Neutrophil (primary cell): Measurements from ENCODE around the gene PKD2.

Experiments used
- H3K27ac ChIP-seq: fragments of 200-600 bp; sonication (generic); 2 replicates; pipeline ENCODE4 v1.5.1; 2016; ENCODE audit warnings: mild to moderate bottlenecking, moderate library complexity
- H3K27me3 ChIP-seq: fragments of 200-600 bp; sonication (generic); 2 replicates; pipeline ENCODE4 v1.6.0; 2016; ENCODE audit warnings: mild to moderate bottlenecking
- H3K36me3 ChIP-seq: fragments of 200-600 bp; sonication (generic); 2 replicates; pipeline ENCODE4 v1.5.1; 2017
- H3K4me1 ChIP-seq, 2 experiments: fragments of 200-600 bp in 1 of 2; sonication (generic) in 1 of 2; 1 replicate in 1 of 2; 2 replicates in 1 of 2; pipeline versions ENCODE4 v1.5.1 to v1.6.1; 2013 to 2016; ENCODE audit warnings: low read depth in 1 of 2, low read length in 1 of 2, mild to moderate bottlenecking in 1 of 2, moderate library complexity in 1 of 2; ENCODE audit not compliant: control insufficient read depth in 1 of 2, insufficient read depth in 1 of 2
- H3K4me3 ChIP-seq, 2 experiments: fragments of 200-600 bp in 1 of 2; sonication (generic) in 1 of 2; 1 replicate in 1 of 2; 2 replicates in 1 of 2; pipeline ENCODE4 v1.5.1; 2013 to 2016; ENCODE audit warnings: low read depth in 1 of 2, low read length in 1 of 2, mild to moderate bottlenecking in 1 of 2, moderate library complexity in 1 of 2
- H3K9me3 ChIP-seq: fragments of 200-600 bp; sonication (generic); 2 replicates; pipeline ENCODE4 v1.5.1; 2016
- TF ChIP-seq, protein P1 (sequence below): fragments of 200-600 bp; sonication (generic); IDR thresholded peaks from 2 replicates; pipeline ENCODE4 v1.5.1; 2016; ENCODE audit warnings: antibody characterized with exemption

PKD2 gene

DNA sequence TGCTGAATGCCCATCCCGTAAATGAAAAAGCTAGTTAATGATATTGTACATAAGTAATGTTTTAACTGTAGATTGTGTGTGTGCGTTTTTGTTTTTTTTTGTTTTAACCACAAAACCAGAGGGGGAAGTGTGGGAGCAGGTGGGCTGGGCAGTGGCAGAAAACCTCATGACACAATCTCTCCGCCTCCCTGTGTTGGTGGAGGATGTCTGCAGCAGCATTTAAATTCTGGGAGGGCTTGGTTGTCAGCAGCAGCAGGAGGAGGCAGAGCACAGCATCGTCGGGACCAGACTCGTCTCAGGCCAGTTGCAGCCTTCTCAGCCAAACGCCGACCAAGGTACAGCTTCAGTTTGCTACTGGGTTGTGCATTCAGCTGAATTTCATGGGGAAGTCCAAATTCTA lies 32.0 kb upstream of the PKD2 start, which contains the start of gene SPP1:
TSS of gene SPP1 (plus strand) at position 249 of the 400 bp plus-strand sequence. CDS start 1,182 bp downstream, outside the sequence.
- Histone ChIP-seq H3K4me1 (peaks cover 19 to 33% of the 10 kb centered on the region in 2 experiments), H3K9me3 (no peaks in the 10 kb centered on the region), H3K27me3 (peaks cover 25% of the 10 kb centered on the region), H3K4me3 (peak within 1 kb of the TSS; percentile 19 to 53), H3K27ac (peak within 1 kb of the TSS; percentile 76), H3K36me3 (no peaks in the 10 kb centered on the region)
- TF ChIP-seq, protein P1, sequence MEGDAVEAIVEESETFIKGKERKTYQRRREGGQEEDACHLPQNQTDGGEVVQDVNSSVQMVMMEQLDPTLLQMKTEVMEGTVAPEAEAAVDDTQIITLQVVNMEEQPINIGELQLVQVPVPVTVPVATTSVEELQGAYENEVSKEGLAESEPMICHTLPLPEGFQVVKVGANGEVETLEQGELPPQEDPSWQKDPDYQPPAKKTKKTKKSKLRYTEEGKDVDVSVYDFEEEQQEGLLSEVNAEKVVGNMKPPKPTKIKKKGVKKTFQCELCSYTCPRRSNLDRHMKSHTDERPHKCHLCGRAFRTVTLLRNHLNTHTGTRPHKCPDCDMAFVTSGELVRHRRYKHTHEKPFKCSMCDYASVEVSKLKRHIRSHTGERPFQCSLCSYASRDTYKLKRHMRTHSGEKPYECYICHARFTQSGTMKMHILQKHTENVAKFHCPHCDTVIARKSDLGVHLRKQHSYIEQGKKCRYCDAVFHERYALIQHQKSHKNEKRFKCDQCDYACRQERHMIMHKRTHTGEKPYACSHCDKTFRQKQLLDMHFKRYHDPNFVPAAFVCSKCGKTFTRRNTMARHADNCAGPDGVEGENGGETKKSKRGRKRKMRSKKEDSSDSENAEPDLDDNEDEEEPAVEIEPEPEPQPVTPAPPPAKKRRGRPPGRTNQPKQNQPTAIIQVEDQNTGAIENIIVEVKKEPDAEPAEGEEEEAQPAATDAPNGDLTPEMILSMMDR: peak; percentile 27

GRCh38 chr4:87977521-87978278 lies 29.7 kb upstream of the PKD2 start:
- H3K4me1 ChIP-seq: peaks cover 19 to 33% of the 10 kb centered on the region in 2 experiments
- H3K27ac ChIP-seq: no peak overlapping the region
- H3K9me3 ChIP-seq: no peaks in the 10 kb centered on the region
- TF ChIP-seq, protein P1: no peak
- H3K27me3 ChIP-seq: peaks cover 17% of the 10 kb centered on the region
- H3K4me3 ChIP-seq: no peak overlapping the region
- no peaks in the 10 kb centered on the region for H3K36me3 ChIP-seq

GRCh38 chr4:87978681-87979080 lies 28.8 kb upstream of the PKD2 start:
- Histone ChIP-seq H3K4me1 (peaks cover 15 to 25% of the 10 kb centered on the region in 2 experiments), H3K4me3 (no peak overlapping the region), H3K36me3 (no peaks in the 10 kb centered on the region), H3K9me3 (no peaks in the 10 kb centered on the region), H3K27ac (no peak overlapping the region), H3K27me3 (peaks cover 17% of the 10 kb centered on the region)
- TF ChIP-seq, protein P1: no peak

DNA sequence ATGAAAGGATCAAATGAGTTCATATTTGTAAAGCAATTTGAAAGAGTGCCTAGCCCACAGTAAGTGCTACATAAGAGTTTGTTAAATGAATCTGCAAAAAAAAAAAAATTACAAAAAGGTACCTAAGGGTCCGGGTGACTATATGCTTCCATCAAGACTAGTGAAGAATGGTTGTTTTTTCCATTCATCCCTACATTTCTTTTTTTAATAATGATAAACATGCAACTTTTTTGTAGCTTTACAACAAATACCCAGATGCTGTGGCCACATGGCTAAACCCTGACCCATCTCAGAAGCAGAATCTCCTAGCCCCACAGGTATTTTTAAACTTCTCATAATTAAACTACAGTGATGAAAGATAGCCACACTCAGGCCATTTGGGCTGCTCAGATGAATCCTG lies 27.6 kb upstream of the PKD2 start:
- Histone ChIP-seq H3K27ac (no peak overlapping the region), H3K9me3 (no peaks in the 10 kb centered on the region), H3K4me3 (no peak overlapping the region), H3K27me3 (peaks cover 17% of the 10 kb centered on the region), H3K36me3 (no peaks in the 10 kb centered on the region), H3K4me1 (peaks cover 11 to 14% of the 10 kb centered on the region in 2 experiments)
- TF ChIP-seq, protein P1: no peak

- no peaks in the 10 kb centered on the region for H3K4me1 ChIP-seq
- no peaks in the 10 kb centered on the region for H3K9me3 ChIP-seq
- TF ChIP-seq, protein P1: no peak
- no peaks in the 10 kb centered on the region for H3K36me3 ChIP-seq
- peaks cover 12% of the 10 kb centered on the region for H3K27me3 ChIP-seq
- H3K4me3 ChIP-seq: no peak overlapping the region
- no peak overlapping the region for H3K27ac ChIP-seq
These were observed 25.9 kb upstream of the PKD2 start for GRCh38 chr4:87981486-87981885.
